ENCODE results near the gene CPVL.

- TF ChIP-seq CTCF (IDR thresholded peaks at IDR 0.05), result no peak
- TF ChIP-seq ZFX (IDR thresholded peaks at IDR 0.05; ENCODE audit: borderline replicate concordance), result no peak
These were observed 136.4 kb downstream of the CPVL start for GRCh38 chr7:29009947-29010346.
